ES-I3 (cell line): ENCODE data around the gene S100A7.

Experiments used
- H3K36me3 ChIP-seq: 2 replicates; pipeline ENCODE4 v1.6.1; 2013; ENCODE audit warnings: mild to moderate bottlenecking, low read length, control low read depth, moderate library complexity; ENCODE audit not compliant: insufficient read depth
- H3K4me1 ChIP-seq: 2 replicates; pipeline ENCODE4 v1.6.1; 2013; ENCODE audit warnings: mild to moderate bottlenecking, control low read depth, low read length; ENCODE audit not compliant: insufficient read depth
- H3K9ac ChIP-seq: 2 replicates; pipeline ENCODE4 v1.6.1; 2013; ENCODE audit warnings: low read depth, mild to moderate bottlenecking, low read length, moderate library complexity
- H3K9me3 ChIP-seq: 2 replicates; pipeline ENCODE4 v1.6.1; 2013; ENCODE audit warnings: mild to moderate bottlenecking, low read length, moderate library complexity; ENCODE audit not compliant: control insufficient read depth, insufficient read depth

Gene S100A7

GRCh38 chr1:153460551-153460950, at the start of gene S100A7:
Gene S100A7 (minus strand): TSS chr1:153460651. CDS start chr1:153459013, 1,638 bp downstream.
- Histone ChIP-seq H3K9ac (no peak within 1 kb of the TSS), H3K9me3 (no peaks in the 10 kb centered on the region), H3K36me3 (no peaks in the 10 kb centered on the region), H3K4me1 (no peaks in the 10 kb centered on the region)

- Histone ChIP-seq H3K4me1 (peaks cover 5% of the 10 kb centered on the region; the same call in 1 of the 2 replicates), H3K36me3 (no peaks in the 10 kb centered on the region), H3K9me3 (no peaks in the 10 kb centered on the region), H3K9ac (no peak overlapping the region)
Measured at GRCh38 chr1:153509729-153510354, 49.4 kb upstream of the S100A7 start.

DNA sequence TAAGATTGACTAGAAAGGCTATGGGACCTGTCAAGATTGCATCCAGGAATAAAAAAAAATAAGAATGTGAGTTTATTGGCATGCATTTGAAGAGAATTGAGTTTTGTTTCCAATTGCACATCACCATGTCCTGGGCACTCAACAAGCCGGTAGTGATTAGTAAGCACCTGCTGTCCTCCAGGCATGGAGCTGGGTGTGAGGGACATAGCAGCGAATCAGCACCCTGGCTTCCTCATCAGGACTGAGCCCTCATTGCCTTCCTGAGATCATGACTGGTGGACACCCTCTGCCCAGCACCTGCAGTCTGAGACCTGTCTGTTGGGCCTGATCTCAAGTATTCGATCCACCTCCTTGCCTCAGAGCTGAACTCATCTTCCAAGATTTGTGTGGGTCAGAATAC, 48.6 kb upstream of the S100A7 start:
- Histone ChIP-seq H3K9me3 (no peaks in the 10 kb centered on the region), H3K4me1 (peaks cover 5% of the 10 kb centered on the region; the same call in 1 of the 2 replicates), H3K9ac (no peak overlapping the region), H3K36me3 (no peaks in the 10 kb centered on the region)

- Histone ChIP-seq H3K36me3 (no peaks in the 10 kb centered on the region), H3K9me3 (no peaks in the 10 kb centered on the region), H3K4me1 (peaks cover 5% of the 10 kb centered on the region; the same call in 1 of the 2 replicates), H3K9ac (no peak overlapping the region)
Measured at GRCh38 chr1:153507926-153508583, 47.6 kb upstream of the S100A7 start.

GRCh38 chr1:153506831-153507413, 46.5 kb upstream of the S100A7 start:
- Histone ChIP-seq H3K36me3 (no peaks in the 10 kb centered on the region), H3K4me1 (peaks cover 5% of the 10 kb centered on the region; the same call in 1 of the 2 replicates), H3K9me3 (no peaks in the 10 kb centered on the region), H3K9ac (no peak overlapping the region)

- H3K4me1 ChIP-seq = peaks cover 5% of the 10 kb centered on the region; the same call in 1 of the 2 replicates
- no peaks in the 10 kb centered on the region for H3K9me3 ChIP-seq
- no peak overlapping the region for H3K9ac ChIP-seq
- no peaks in the 10 kb centered on the region for H3K36me3 ChIP-seq
Measured at GRCh38 chr1:153506386-153506785, 45.9 kb upstream of the S100A7 start.

DNA sequence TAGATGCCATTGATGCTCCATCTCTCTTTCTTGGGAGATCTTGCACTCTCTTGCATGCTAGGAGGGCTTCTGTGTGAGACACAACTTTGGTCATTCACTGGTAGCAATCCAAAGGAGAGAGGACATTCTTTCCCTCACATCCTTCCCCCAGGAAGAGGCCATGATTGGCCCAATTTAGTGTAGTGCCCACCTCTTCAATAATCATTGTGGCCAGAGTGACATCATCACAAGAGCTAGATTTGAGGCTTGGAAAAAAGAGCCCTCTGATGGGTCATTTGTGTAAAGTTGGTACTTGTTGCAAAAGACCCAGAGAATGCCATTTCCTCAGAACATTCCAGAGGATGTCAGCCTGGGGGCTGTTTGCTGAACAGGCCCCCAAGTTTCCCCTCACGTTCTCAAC, 45.1 kb upstream of the S100A7 start:
- no peak overlapping the region for H3K9ac ChIP-seq
- no peaks in the 10 kb centered on the region for H3K36me3 ChIP-seq
- peaks cover 5% of the 10 kb centered on the region; the same call in 1 of the 2 replicates for H3K4me1 ChIP-seq
- H3K9me3 ChIP-seq = no peaks in the 10 kb centered on the region

DNA sequence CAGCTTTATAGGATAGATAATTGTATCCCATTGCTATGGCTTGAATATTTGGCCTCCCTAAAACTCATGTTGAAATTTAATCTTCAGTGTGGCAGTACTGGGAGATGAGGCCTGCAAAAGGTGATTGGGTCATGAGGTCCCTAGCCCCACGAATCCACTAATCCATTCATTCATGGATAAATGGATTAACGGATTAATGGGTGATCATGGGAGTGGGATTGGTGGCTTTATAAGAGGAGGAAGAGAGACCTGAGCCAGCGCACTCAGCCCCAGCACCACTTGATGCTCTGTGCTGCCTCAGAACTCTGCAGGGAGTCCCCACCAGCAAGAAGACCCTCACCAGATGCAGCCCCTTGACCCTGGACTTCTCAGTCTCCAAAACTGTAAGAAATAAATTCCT, 43.3 kb upstream of the S100A7 start:
- no peaks in the 10 kb centered on the region for H3K9me3 ChIP-seq
- no peaks in the 10 kb centered on the region for H3K36me3 ChIP-seq
- H3K4me1 ChIP-seq = peaks cover 9% of the 10 kb centered on the region; the same call in 1 of the 2 replicates
- H3K9ac ChIP-seq = no peak overlapping the region

GRCh38 chr1:153498746-153499145, 38.3 kb upstream of the S100A7 start:
- H3K4me1 ChIP-seq = peaks cover 11% of the 10 kb centered on the region
- H3K9me3 ChIP-seq = no peaks in the 10 kb centered on the region
- no peaks in the 10 kb centered on the region for H3K36me3 ChIP-seq
- H3K9ac ChIP-seq = no peak overlapping the region

GRCh38 chr1:153495536-153495935, 35.1 kb upstream of the S100A7 start:
- Histone ChIP-seq H3K36me3 (no peaks in the 10 kb centered on the region), H3K4me1 (peaks cover 13% of the 10 kb centered on the region), H3K9ac (no peak overlapping the region), H3K9me3 (no peaks in the 10 kb centered on the region)

DNA sequence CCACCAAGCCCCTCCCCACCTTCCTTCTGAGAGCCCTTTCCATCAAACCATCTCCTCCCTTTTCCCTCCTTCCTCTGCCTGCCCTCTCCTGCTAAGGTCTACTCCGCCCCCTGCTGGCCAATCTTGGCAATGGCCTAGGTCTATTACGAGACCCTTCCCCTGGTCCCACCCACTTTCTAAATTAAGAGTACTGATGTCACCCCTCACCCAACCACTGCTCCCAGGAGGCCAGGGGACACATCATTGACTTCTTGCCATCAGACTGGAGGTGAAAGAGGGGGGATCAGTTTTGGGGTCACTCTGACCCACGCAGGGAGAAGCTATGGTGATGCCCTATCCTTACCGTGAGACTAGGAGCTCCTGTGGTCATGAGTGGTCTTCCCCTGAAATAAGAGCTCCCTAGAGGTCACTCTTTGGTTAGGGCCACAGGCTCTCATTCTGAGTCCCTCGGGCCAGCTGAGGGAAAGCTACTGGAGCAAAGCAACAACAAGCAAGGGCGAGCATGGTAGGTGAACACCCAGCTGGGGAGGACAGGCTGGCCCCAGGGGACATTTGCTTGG, 34.6 kb upstream of the S100A7 start:
- Histone ChIP-seq H3K9me3 (no peaks in the 10 kb centered on the region), H3K4me1 (peaks cover 15% of the 10 kb centered on the region), H3K36me3 (no peaks in the 10 kb centered on the region), H3K9ac (no peak overlapping the region)

GRCh38 chr1:153493343-153493960, 33.0 kb upstream of the S100A7 start:
- Histone ChIP-seq H3K9me3 (no peaks in the 10 kb centered on the region), H3K9ac (no peak overlapping the region)

DNA sequence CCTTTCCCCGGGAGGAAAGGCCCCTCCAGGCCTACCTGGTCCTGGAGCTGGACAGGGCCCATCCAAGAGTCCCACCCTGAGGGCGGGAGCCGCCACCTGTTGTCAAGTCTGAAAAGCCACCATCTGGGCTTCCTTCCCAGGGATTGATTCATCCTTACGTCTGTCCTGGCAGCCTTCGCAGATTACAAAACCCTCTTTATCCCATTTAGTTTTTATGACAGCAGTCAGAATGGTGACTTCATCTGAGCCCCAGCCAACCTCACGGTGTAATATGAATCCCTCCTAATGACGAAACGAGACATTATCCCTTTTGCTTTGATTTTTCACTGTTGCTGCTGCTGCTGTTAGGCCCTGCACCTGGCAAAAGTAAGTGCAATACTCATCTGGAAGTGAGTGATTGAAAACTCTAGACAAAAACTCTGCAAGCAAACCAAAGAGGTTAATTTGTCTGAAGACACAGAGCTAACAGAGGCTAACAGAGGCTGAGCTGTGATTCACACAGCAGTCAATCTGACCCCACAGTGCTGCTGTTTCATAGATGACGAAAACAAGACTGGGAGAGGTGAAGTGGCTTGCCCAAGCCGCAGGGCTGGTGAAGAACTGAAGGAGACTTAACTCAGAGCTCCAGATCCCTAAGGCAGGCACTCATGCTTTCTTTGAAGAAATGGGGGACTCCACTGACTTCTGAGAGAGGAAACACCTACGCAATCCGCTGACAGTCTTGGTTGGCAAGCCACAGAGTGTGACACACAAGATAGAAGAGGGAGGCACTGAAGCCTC, 30.0 kb upstream of the S100A7 start:
- H3K4me1 ChIP-seq = peaks cover 10% of the 10 kb centered on the region
- no peaks in the 10 kb centered on the region for H3K9me3 ChIP-seq
- no peak overlapping the region for H3K9ac ChIP-seq
- H3K36me3 ChIP-seq = no peaks in the 10 kb centered on the region

More at GRCh38 chr1:153493343-153493960, 33.0 kb upstream of the S100A7 start:
- H3K36me3 ChIP-seq = no peaks in the 10 kb centered on the region
- peaks cover 10% of the 10 kb centered on the region for H3K4me1 ChIP-seq

DNA sequence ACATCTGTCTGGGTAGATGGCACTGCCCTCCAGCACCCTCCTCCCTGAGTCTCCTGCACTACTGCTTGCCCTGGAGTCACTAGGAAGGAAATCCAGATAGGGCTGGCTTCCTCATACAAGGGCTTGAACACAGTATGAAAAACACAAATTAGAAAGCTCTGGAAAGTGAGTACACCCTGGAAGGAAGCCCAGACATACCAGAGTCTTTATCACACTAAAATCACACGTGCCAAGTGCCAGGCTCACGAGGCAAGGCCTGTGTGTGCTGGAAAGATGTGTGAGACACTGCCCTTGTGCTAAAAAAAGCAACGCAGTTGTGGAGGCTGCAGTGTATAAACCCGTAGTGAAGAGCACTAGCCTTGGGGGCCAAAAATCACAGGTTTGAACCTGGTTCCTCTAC, 28.3 kb upstream of the S100A7 start:
- Histone ChIP-seq H3K9ac (no peak overlapping the region), H3K9me3 (no peaks in the 10 kb centered on the region), H3K4me1 (peaks cover 8% of the 10 kb centered on the region), H3K36me3 (no peaks in the 10 kb centered on the region)
